SK-N-SH treated with all-trans-retinoic acid at 6 μM for 48 hours (cell line): ENCODE results near the gene ZFP62.

Experiments used
- ARNTL ChIP-seq: fragments of 450-650 bp; formaldehyde crosslinking; IDR thresholded peaks from 2 replicates; pipeline ENCODE4 v1.5.0; 2020; ENCODE audit warnings: low read depth, mild to moderate bottlenecking, moderate library complexity, borderline replicate concordance
- BACH2 ChIP-seq: fragments of 250-450 bp; sonication (Bioruptor Pico); IDR thresholded peaks from 2 replicates; pipeline ENCODE4 v1.9.0; 2021; ENCODE audit warnings: mild to moderate bottlenecking, borderline replicate concordance
- CREB5 ChIP-seq: fragments of 250-450 bp; sonication (Bioruptor Pico); IDR thresholded peaks from 2 replicates; pipeline ENCODE4 v1.5.1; 2020; ENCODE audit warnings: low read depth, mild to moderate bottlenecking, moderate library complexity
- CSDC2 ChIP-seq: fragments of 250-450 bp; sonication (Bioruptor Pico); IDR thresholded peaks from 2 replicates; pipeline ENCODE4 v1.5.0; 2020; ENCODE audit warnings: mild to moderate bottlenecking, moderate library complexity
- PATZ1 ChIP-seq: fragments of 250-450 bp; sonication (Bioruptor Pico); IDR thresholded peaks from 2 replicates; pipeline ENCODE4 v1.8.0; 2020; ENCODE audit warnings: mild to moderate bottlenecking, moderate library complexity, borderline replicate concordance
- RARB ChIP-seq: fragments of 250-450 bp; sonication (Bioruptor Pico); IDR thresholded peaks from 2 replicates; pipeline ENCODE4 v1.8.0; 2021; ENCODE audit warnings: mild to moderate bottlenecking, moderate library complexity
- TOX ChIP-seq: fragments of 250-450 bp; sonication (Bioruptor Pico); IDR thresholded peaks from 2 replicates; pipeline ENCODE4 v1.8.0; 2021; ENCODE audit warnings: mild to moderate bottlenecking, moderate library complexity, borderline replicate concordance
- ZFP3 ChIP-seq: fragments of 250-450 bp; sonication (Bioruptor Pico); IDR thresholded peaks from 2 replicates; pipeline ENCODE4 v1.5.0; 2020; ENCODE audit warnings: mild to moderate bottlenecking, moderate library complexity
- ZFP30 ChIP-seq: fragments of 450-650 bp; formaldehyde crosslinking; IDR thresholded peaks from 2 replicates; pipeline ENCODE4 v1.5.0; 2022; ENCODE audit warnings: mild to moderate bottlenecking, moderate library complexity

GRCh38 chr5:180910735-180911134 lies 49.7 kb upstream of the ZFP62 start:
- no peak for TF ChIP-seq PATZ1
- TF ChIP-seq CREB5 (CRISPR knock-in tag), result no peak
- no peak for TF ChIP-seq BACH2 (CRISPR knock-in tag)
- no peak for TF ChIP-seq ZFP3 (CRISPR knock-in tag)
- TF ChIP-seq ARNTL (CRISPR knock-in tag), result no peak
- TF ChIP-seq TOX, result no peak
- no peak for TF ChIP-seq ZFP30 (CRISPR knock-in tag)
- no peak for TF ChIP-seq RARB (CRISPR knock-in tag)
- no peak for TF ChIP-seq CSDC2 (CRISPR knock-in tag)
